HCT116 (cell line): ENCODE measurements around the gene FBN1. TPM values are rescaled to one million over a fixed set of nuclear protein-coding genes. Genes with fewer than 3 reads are reported as not detected.

Experiments used
- ATAC-seq: fragments of 200-7000 bp; cut with Tn5 transposase; 2 replicates; pipeline ENCODE4 v1.9.1; 2020; ENCODE audit warnings: mild to moderate bottlenecking, moderate library complexity
- BruUV-seq: library from RNA; stranded (reverse); fragments of 400-500 nt; replicated peaks from 2 replicates; lab custom pipeline; 2021; lab: Mats Ljungman, UMichigan
- CTCF ChIA-PET: fragments of 300-600 bp; sonication (Branson Sonifier 250); formaldehyde crosslinking; loops from one replicate; lab custom pipeline; 2021; ENCODE audit warnings: antibody characterized with exemption; lab: Charles Lee
- POLR2A ChIA-PET: fragments of 300-600, 350-600 bp; sonication (Branson Sonifier 250); formaldehyde crosslinking; loops from one replicate; lab custom pipeline; 2021; ENCODE audit warnings: antibody characterized with exemption; lab: Charles Lee
- RAD21 ChIA-PET, 2 experiments: fragments of 300-600 bp; sonication (Branson Sonifier 250); formaldehyde crosslinking; loops; one replicate each; lab custom pipeline; 2023; ENCODE audit warnings: low total read pairs in 2 of 2; ENCODE audit not compliant: uncharacterized antibody in 2 of 2, unreplicated experiment in 2 of 2, low non-redundant PET in 1 of 2; lab: Charles Lee
- DNase-seq: peaks from one replicate; pipeline ENCODE4 v3.0.0-alpha.2; 2010; ENCODE audit warnings: low read depth, low spot score
- H2AFZ ChIP-seq: fragments of 200-600 bp; shearing (Covaris generic), sonication (generic); 2 replicates; pipeline ENCODE4 v1.6.1; 2017; ENCODE audit warnings: low read depth, mixed run types, mixed read lengths, antibody characterized with exemption, low read length; ENCODE audit not compliant: poor library complexity, severe bottlenecking
- H3K27ac ChIP-seq: 2 replicates; pipeline ENCODE4 v1.5.1; 2012; ENCODE audit warnings: low read depth, low read length
- H3K27me3 ChIP-seq: fragments of 200-600 bp; sonication (generic); 2 replicates; pipeline ENCODE4 v1.6.1; 2016; ENCODE audit warnings: mixed run types, low read length, mixed read lengths; ENCODE audit not compliant: insufficient read depth
- H3K36me3 ChIP-seq, 2 experiments: fragments of 200-500 bp in 1 of 2; fragments of 200-600 bp in 1 of 2; sonication (Bioruptor generic) in 1 of 2; sonication (generic) in 1 of 2; 2 replicates each; pipeline versions ENCODE4 v1.5.1 to v1.6.1; 2014 to 2016; ENCODE audit warnings: low read length in 2 of 2, inconsistent platforms in 1 of 2, mixed read lengths in 1 of 2, mixed run types in 1 of 2; ENCODE audit not compliant: insufficient read depth in 2 of 2, control insufficient read depth in 1 of 2
- H3K4me1 ChIP-seq, 2 experiments: fragments of 200-600 bp in 1 of 2; sonication (generic) in 1 of 2; 2 replicates each; pipeline versions ENCODE4 v1.5.1 to v1.6.1; 2012 to 2017; ENCODE audit warnings: low read length in 2 of 2, inconsistent platforms in 1 of 2, mild to moderate bottlenecking in 1 of 2, mixed read lengths in 1 of 2, mixed run types in 1 of 2, moderate library complexity in 1 of 2; ENCODE audit not compliant: insufficient read depth in 2 of 2, control insufficient read depth in 1 of 2
- H3K4me2 ChIP-seq: fragments of 200-600 bp; sonication (generic); 2 replicates; pipeline ENCODE4 v1.6.1; 2017; ENCODE audit warnings: mixed run types, low read length, mixed read lengths
- H3K4me3 ChIP-seq, 2 experiments: fragments of 200-600 bp in 1 of 2; sonication (generic) in 1 of 2; replicated peaks in 1 of 2; 2 replicates each; pipeline ENCODE4 v1.5.1; 2011 to 2016; ENCODE audit warnings: low read length in 2 of 2, control low read depth in 1 of 2, low read depth in 1 of 2, mild to moderate bottlenecking in 1 of 2, mixed read lengths in 1 of 2, mixed run types in 1 of 2
- H3K79me2 ChIP-seq: fragments of 200-600 bp; sonication (generic); 2 replicates; pipeline ENCODE4 v1.6.1; 2017; ENCODE audit warnings: mild to moderate bottlenecking, mixed run types, low read length, moderate library complexity, mixed read lengths; ENCODE audit not compliant: insufficient read depth
- H3K9ac ChIP-seq: fragments of 200-600 bp; sonication (generic); 2 replicates; pipeline ENCODE4 v1.6.1; 2016; ENCODE audit warnings: low read length, mixed read lengths
- H3K9me2 ChIP-seq: fragments of 200-600 bp; sonication (generic), shearing (Covaris generic); 2 replicates; pipeline ENCODE4 v1.6.1; 2017; ENCODE audit warnings: mixed run types, mild to moderate bottlenecking, moderate library complexity; ENCODE audit not compliant: insufficient read depth
- H3K9me3 ChIP-seq, 2 experiments: fragments of 200-500 bp in 1 of 2; fragments of 200-600 bp in 1 of 2; sonication (Bioruptor generic) in 1 of 2; sonication (generic) in 1 of 2; 2 replicates each; pipeline ENCODE4 v1.6.1; 2014 to 2017; ENCODE audit warnings: low read length in 2 of 2, mixed read lengths in 2 of 2, inconsistent platforms in 1 of 2, low read depth in 1 of 2, mild to moderate bottlenecking in 1 of 2, mixed run types in 1 of 2, moderate library complexity in 1 of 2; ENCODE audit not compliant: control insufficient read depth in 1 of 2, insufficient read depth in 1 of 2
- H4K20me1 ChIP-seq: fragments of 200-600 bp; sonication (generic), shearing (Covaris generic); 2 replicates; pipeline ENCODE4 v1.6.1; 2017; ENCODE audit warnings: mixed run types, mild to moderate bottlenecking, moderate library complexity; ENCODE audit not compliant: insufficient read depth
- CBX3 ChIP-seq: IDR thresholded peaks from 2 replicates; pipeline ENCODE4 v1.6.1; 2012; ENCODE audit warnings: low read depth
- EZH2phosphoT487 ChIP-seq: fragments of 200-600 bp; IDR thresholded peaks from 2 replicates; pipeline ENCODE4 v1.6.1; 2018; ENCODE audit warnings: antibody characterized with exemption, borderline replicate concordance
- FOSL1 ChIP-seq: IDR thresholded peaks from 2 replicates; pipeline ENCODE4 v1.6.1; 2012; ENCODE audit warnings: low read depth
- POLR2AphosphoS5 ChIP-seq: IDR thresholded peaks from 2 replicates; pipeline ENCODE4 v1.6.1; 2011; ENCODE audit warnings: mild to moderate bottlenecking, low read depth, low read length, moderate library complexity
- RAD21 ChIP-seq: IDR thresholded peaks from 2 replicates; pipeline ENCODE4 v1.6.1; 2012; ENCODE audit warnings: low read depth, mild to moderate bottlenecking
- SIN3A ChIP-seq: IDR thresholded peaks from 2 replicates; pipeline ENCODE4 v1.6.1; 2012; ENCODE audit warnings: low read depth
- YY1 ChIP-seq: IDR thresholded peaks from 2 replicates; pipeline ENCODE4 v1.6.1; 2011; ENCODE audit warnings: low read length, low read depth, moderate library complexity, mild to moderate bottlenecking; ENCODE audit not compliant: insufficient replicate concordance; ENCODE audit errors: extremely low read depth
- ZFX ChIP-seq: fragments of 450-650 bp; IDR thresholded peaks from 2 replicates; pipeline ENCODE4 v1.6.1; 2017
- ZNF274 ChIP-seq: fragments of 200-500 bp; sonication (Bioruptor generic); IDR thresholded peaks from 2 replicates; pipeline ENCODE4 v1.6.1; 2014; ENCODE audit warnings: mild to moderate bottlenecking, low read depth, low read length, inconsistent platforms
- intact Hi-C: fragments of 100-400 bp; cut with micrococcal nuclease; formaldehyde crosslinking; loops from 2 replicates; pipeline ENCODE4 v1.10.0; 2022
- total RNA-seq: library from RNA; stranded (reverse); gene quantifications from one replicate; pipeline ENCODE4 v1.2.1, GENCODE V29; 2021; ENCODE audit not compliant: unreplicated experiment
- TF ChIP-seq, protein P1 (sequence below): IDR thresholded peaks from 2 replicates; pipeline ENCODE4 v1.6.1; 2012; ENCODE audit warnings: low read depth
- TF ChIP-seq, protein P2 (sequence below): IDR thresholded peaks from 2 replicates; pipeline ENCODE4 v1.6.1; 2012

FBN1 gene
- total RNA-seq, 1 experiment from 2014 or later, result 1.7 TPM

DNA sequence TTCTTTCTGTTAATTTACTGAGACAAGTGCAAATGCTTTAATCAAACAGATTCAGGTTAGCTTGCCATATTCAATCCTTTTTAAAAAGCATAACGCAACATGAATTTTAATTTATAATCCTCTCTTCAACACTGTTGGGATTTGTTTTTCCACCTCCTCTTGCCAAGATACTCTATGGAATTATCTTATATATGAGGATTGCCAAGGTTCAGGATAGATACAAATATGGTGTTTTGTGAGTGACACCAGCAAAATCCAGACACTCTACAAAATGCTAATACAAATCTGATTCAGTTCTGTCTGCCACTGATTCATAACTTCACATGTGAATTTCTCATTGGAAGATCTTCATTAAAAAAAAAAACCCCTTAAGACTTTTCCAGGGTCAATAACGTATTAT lies 104.8 kb downstream of the FBN1 start:
- Histone ChIP-seq H3K27me3 (no peaks in the 10 kb centered on the region), H3K9me3 (no peaks in the 10 kb centered on the region), H4K20me1 (no peaks in the 10 kb centered on the region), H3K9ac (no peak overlapping the region), H3K4me2 (no peak overlapping the region), H3K27ac (no peak overlapping the region), H3K36me3 (no peaks in the 10 kb centered on the region), H3K4me3 (no peak overlapping the region), H2AFZ (no peak overlapping the region), H3K9me2 (no peaks in the 10 kb centered on the region), H3K4me1 (no peaks in the 10 kb centered on the region), H3K79me2 (no peaks in the 10 kb centered on the region)
- no TSS peak for BruUV-seq
- DNase-seq (no peak), ATAC-seq (no peak)
- TF ChIP-seq ZNF274 (no peak), EZH2phosphoT487 (no peak), FOSL1 (no peak), SIN3A (no peak), POLR2AphosphoS5 (no peak), RAD21 (no peak), CBX3 (no peak), YY1 (no peak), ZFX (no peak)
- TF ChIP-seq, protein P1, sequence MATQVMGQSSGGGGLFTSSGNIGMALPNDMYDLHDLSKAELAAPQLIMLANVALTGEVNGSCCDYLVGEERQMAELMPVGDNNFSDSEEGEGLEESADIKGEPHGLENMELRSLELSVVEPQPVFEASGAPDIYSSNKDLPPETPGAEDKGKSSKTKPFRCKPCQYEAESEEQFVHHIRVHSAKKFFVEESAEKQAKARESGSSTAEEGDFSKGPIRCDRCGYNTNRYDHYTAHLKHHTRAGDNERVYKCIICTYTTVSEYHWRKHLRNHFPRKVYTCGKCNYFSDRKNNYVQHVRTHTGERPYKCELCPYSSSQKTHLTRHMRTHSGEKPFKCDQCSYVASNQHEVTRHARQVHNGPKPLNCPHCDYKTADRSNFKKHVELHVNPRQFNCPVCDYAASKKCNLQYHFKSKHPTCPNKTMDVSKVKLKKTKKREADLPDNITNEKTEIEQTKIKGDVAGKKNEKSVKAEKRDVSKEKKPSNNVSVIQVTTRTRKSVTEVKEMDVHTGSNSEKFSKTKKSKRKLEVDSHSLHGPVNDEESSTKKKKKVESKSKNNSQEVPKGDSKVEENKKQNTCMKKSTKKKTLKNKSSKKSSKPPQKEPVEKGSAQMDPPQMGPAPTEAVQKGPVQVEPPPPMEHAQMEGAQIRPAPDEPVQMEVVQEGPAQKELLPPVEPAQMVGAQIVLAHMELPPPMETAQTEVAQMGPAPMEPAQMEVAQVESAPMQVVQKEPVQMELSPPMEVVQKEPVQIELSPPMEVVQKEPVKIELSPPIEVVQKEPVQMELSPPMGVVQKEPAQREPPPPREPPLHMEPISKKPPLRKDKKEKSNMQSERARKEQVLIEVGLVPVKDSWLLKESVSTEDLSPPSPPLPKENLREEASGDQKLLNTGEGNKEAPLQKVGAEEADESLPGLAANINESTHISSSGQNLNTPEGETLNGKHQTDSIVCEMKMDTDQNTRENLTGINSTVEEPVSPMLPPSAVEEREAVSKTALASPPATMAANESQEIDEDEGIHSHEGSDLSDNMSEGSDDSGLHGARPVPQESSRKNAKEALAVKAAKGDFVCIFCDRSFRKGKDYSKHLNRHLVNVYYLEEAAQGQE, result no peak
- TF ChIP-seq, protein P2, sequence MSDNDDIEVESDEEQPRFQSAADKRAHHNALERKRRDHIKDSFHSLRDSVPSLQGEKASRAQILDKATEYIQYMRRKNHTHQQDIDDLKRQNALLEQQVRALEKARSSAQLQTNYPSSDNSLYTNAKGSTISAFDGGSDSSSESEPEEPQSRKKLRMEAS, result no peak
- CTCF ChIA-PET, result no interaction called here
- POLR2A ChIA-PET, result no interaction called here
- intact Hi-C loops, result no loop called here
- RAD21 ChIA-PET, result no interaction called here
